WERI-Rb-1 (cell line): ENCODE results near the gene STAG3.

Experiments used
- DNase-seq: peaks from one replicate; pipeline ENCODE4 v3.0.0-alpha.2; 2020
- H3K27ac ChIP-seq: fragments of 250-450 bp; sonication (Bioruptor Pico); 2 replicates; pipeline ENCODE4 v1.5.1; 2020; ENCODE audit warnings: mild to moderate bottlenecking, moderate library complexity
- H3K27me3 ChIP-seq: fragments of 250-450 bp; sonication (Bioruptor Pico); 2 replicates; pipeline ENCODE4 v1.5.1; 2021; ENCODE audit warnings: mild to moderate bottlenecking, low read depth, moderate library complexity; ENCODE audit not compliant: insufficient read depth, severe bottlenecking
- H3K36me3 ChIP-seq: fragments of 250-450 bp; sonication (Bioruptor Pico); 2 replicates; pipeline ENCODE4 v1.5.1; 2020; ENCODE audit warnings: mild to moderate bottlenecking, moderate library complexity
- H3K4me3 ChIP-seq: 2 replicates; pipeline ENCODE4 v1.5.1; 2011; ENCODE audit warnings: low read depth, mild to moderate bottlenecking, control low read depth, low read length
- H3K9me3 ChIP-seq: fragments of 250-450 bp; sonication (Bioruptor Pico); 2 replicates; pipeline ENCODE4 v1.5.1; 2021; ENCODE audit warnings: mild to moderate bottlenecking, moderate library complexity; ENCODE audit not compliant: severe bottlenecking
- CTCF ChIP-seq: IDR thresholded peaks from 2 replicates; pipeline ENCODE4 v1.5.1; 2011; ENCODE audit warnings: low read depth, mild to moderate bottlenecking, control low read depth, inconsistent platforms, low read length

STAG3 gene

GRCh38 chr7:100166317-100166940 lies 11.3 kb upstream of the STAG3 start:
- Histone ChIP-seq H3K9me3 (no peaks in the 10 kb centered on the region), H3K4me3 (no peak overlapping the region), H3K27ac (no peak overlapping the region), H3K36me3 (peaks cover 12% of the 10 kb centered on the region), H3K27me3 (no peaks in the 10 kb centered on the region)
- no peak for TF ChIP-seq CTCF
- no peak for DNase-seq

- TF ChIP-seq CTCF = no peak
- H3K27me3 ChIP-seq = no peaks in the 10 kb centered on the region
- H3K4me3 ChIP-seq = peak overlapping the region; percentile 62
- H3K9me3 ChIP-seq = no peaks in the 10 kb centered on the region
- peaks cover 16% of the 10 kb centered on the region for H3K36me3 ChIP-seq
- no peak overlapping the region for H3K27ac ChIP-seq
- DNase-seq = no peak
Observed at GRCh38 chr7:100166970-100167911, 10.5 kb upstream of the STAG3 start.

- peaks cover 19% of the 10 kb centered on the region for H3K36me3 ChIP-seq
- H3K9me3 ChIP-seq = no peaks in the 10 kb centered on the region
- no peaks in the 10 kb centered on the region for H3K27me3 ChIP-seq
- peak overlapping the region; percentile 24 for H3K27ac ChIP-seq
- no peak for DNase-seq
- TF ChIP-seq CTCF = no peak
- peak overlapping the region; percentile 62 for H3K4me3 ChIP-seq
Observed at GRCh38 chr7:100167912-100168323, 9.8 kb upstream of the STAG3 start.

GRCh38 chr7:100169147-100169850 lies 8.4 kb upstream of the STAG3 start:
- TF ChIP-seq CTCF = no peak
- H3K4me3 ChIP-seq = no peak overlapping the region
- no peak for DNase-seq

GRCh38 chr7:100170101-100170897 lies 7.4 kb upstream of the STAG3 start:
- no peak overlapping the region for H3K4me3 ChIP-seq

More at GRCh38 chr7:100169147-100169850, 8.4 kb upstream of the STAG3 start:
- H3K9me3 ChIP-seq = no peaks in the 10 kb centered on the region
- peaks cover 30% of the 10 kb centered on the region for H3K36me3 ChIP-seq
- no peaks in the 10 kb centered on the region for H3K27me3 ChIP-seq
- no peak overlapping the region; the same call in 1 of the 2 replicates for H3K27ac ChIP-seq

More at GRCh38 chr7:100170101-100170897, 7.4 kb upstream of the STAG3 start:
- no peak overlapping the region for H3K27ac ChIP-seq
- DNase-seq = no peak
- peaks cover 40% of the 10 kb centered on the region for H3K36me3 ChIP-seq
- no peaks in the 10 kb centered on the region for H3K9me3 ChIP-seq
- no peak for TF ChIP-seq CTCF
- H3K27me3 ChIP-seq = no peaks in the 10 kb centered on the region
